Body of pancreas (tissue), 4 donors: Measurements from ENCODE around the gene P2RX6.

ENCODE experiments used
- CTCF ChIP-seq, 7 experiments: fragments of 450-650 bp in 4 of 7; fragments of 200-600 bp in 3 of 7; sonication (generic) in 3 of 7; IDR thresholded peaks; one replicate each; pipeline ENCODE4 v1.5.1; 2016 to 2019; ENCODE audit warnings: antibody characterized with exemption in 7 of 7
- POLR2A ChIP-seq, 3 donors: fragments of 450-650 bp; IDR thresholded peaks; one replicate each; pipeline ENCODE4 v1.6.1; 2016; ENCODE audit warnings: antibody characterized with exemption in 3 of 3, mild to moderate bottlenecking in 2 of 3

DNA sequence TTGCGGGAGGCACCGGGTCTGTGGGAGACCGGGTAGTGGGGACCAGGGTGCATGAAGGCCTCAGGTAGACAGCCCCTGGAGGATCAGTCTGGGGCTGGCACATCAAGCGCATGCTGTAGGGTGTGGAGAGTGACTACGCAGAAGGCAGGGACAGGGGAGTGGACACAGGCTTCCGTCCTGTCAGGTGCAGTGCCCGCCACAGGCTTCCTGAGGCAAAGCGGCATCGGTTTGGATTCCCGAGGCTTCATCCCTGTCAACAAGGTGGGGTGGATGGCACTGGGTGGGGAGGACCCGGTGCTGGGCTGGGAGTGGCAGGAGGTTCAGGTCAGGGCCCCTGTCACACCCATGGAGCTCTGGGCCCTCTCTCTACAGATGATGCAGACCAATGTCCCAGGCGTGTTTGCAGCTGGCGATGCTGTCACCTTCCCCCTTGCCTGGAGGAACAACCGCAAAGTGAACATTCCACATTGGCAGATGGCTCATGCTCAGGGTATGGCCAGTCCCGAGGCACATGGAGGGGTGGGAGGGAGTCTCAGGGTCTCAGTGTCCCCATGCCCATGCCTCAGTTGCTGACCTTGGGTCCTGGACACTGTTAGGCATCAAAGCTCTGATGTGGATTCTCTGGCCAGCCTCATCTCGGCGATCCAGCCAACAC, 37.3 kb upstream of the P2RX6 start:
- TF ChIP-seq CTCF (IDR thresholded peaks at IDR 0.05): no peak
- TF ChIP-seq POLR2A (IDR thresholded peaks at IDR 0.05): no peak
